Prostate gland (tissue), 2 donors: ENCODE measurements around the gene MPP1. TPM values are rescaled to one million over a fixed set of nuclear protein-coding genes. Genes with fewer than 3 reads are reported as not detected.

ENCODE experiments used
- DNase-seq: peaks from one replicate; pipeline ENCODE4 v3.0.0-alpha.2; 2019; ENCODE audit warnings: low spot score
- H3K27ac ChIP-seq, 2 donors: fragments of 200-600 bp; sonication (generic); 2 replicates each; pipeline ENCODE4 v1.5.1; 2017 to 2019
- H3K27me3 ChIP-seq: fragments of 200-600 bp; sonication (generic); replicated peaks from 2 replicates; pipeline ENCODE4 v1.5.1; 2019; ENCODE audit not compliant: insufficient read depth
- H3K36me3 ChIP-seq, 2 donors: fragments of 200-600 bp; sonication (generic); 1 replicate in 1 of 2; 2 replicates in 1 of 2; pipeline versions ENCODE4 v1.5.1 to v1.8.1; 2017 to 2019
- H3K4me1 ChIP-seq: fragments of 200-600 bp; sonication (generic); replicated peaks from 2 replicates; pipeline ENCODE4 v1.5.1; 2019
- H3K4me3 ChIP-seq, 2 donors: fragments of 200-600 bp; sonication (generic); 2 replicates each; pipeline ENCODE4 v1.5.1; 2017 to 2019
- H3K9me3 ChIP-seq: fragments of 200-600 bp; sonication (generic); 2 replicates; pipeline ENCODE4 v1.5.1; 2017
- POLR2A ChIP-seq: fragments of 450-650 bp; IDR thresholded peaks from one replicate; pipeline ENCODE4 v1.6.1; 2016; ENCODE audit warnings: antibody characterized with exemption, mild to moderate bottlenecking
- POLR2AphosphoS5 ChIP-seq: sonication (generic); formaldehyde crosslinking; IDR thresholded peaks from one replicate; pipeline ENCODE4 v1.6.1; 2017; ENCODE audit warnings: antibody characterized with exemption
- WGBS: methylation state at CpG from one replicate; pipeline ENCODE4 v1.1.5; 2018; 5-methylcytosine and 5-hydroxymethylcytosine counted together
- intact Hi-C: fragments of 100-400 bp; cut with DNase I; formaldehyde crosslinking; loops from one replicate; pipeline ENCODE4 v1.14.2; 2022
- total RNA-seq, 2 donors: library from RNA; depleted of rRNA; stranded (reverse); fragments of >200 nt; gene quantifications; one replicate each; pipeline ENCODE4 v1.1.0, GENCODE V29; 2016
- TF ChIP-seq, protein P1 (sequence below), 4 experiments: fragments of 200-600 bp in 2 of 4; fragments of 450-650 bp in 2 of 4; sonication (generic) in 2 of 4; IDR thresholded peaks; 1 replicate in 3 of 4; 2 replicates in 1 of 4; pipeline ENCODE4 v1.5.1; 2016 to 2019; ENCODE audit warnings: antibody characterized with exemption in 4 of 4, mild to moderate bottlenecking in 2 of 4, moderate library complexity in 2 of 4

MPP1 gene
- total RNA-seq, 2 donors from 2014 or later: 38.2 to 43.6 TPM

DNA sequence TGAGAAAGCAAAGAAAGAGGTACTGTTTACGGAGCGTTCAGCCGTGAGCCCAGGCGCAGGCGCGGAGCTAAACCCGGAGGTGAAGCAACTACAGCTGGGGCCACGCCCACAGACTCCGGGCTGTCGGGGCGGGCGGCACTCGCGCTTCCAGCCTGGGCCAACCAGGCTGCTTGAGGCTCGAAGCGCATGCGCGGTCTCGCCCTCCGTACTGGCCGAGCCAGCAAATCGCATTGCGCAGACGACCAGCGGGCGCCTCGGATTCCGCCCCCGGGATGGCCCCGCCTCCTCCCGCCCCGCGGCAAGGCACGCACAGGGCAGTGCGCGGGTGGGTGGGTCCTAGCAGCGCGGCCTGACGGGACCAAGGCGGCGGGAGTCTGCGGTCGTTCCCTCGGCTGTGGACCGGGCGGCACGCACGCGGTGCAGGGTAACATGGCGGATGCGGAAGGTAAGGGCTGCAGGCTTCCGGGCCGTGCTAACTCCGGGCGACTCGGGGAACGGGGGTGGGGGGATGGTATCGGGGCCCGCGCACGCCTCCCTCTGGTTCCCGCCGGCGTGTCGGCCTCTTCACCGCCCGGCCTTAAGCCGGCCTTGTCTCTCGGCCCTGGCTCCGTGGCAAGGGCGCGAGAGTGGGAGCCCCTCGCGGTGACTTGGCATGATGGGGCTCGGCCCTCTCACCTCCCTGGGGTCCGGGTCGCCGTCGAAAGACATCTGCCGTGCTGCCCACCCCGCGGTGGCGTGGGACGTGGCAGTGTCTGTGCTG lies 42.6 kb downstream of the MPP1 start, which contains the start of gene DKC1:
TSS of gene DKC1 (plus strand) at position 328 of the 760 bp plus-strand sequence. CDS start at position 430, 102 bp downstream.
- Histone ChIP-seq H3K36me3 (no peaks in the 10 kb centered on the region), H3K27me3 (no peaks in the 10 kb centered on the region), H3K4me3 (peak within 1 kb of the TSS; percentile 49 to 53), H3K4me1 (no peaks in the 10 kb centered on the region), H3K27ac (peak within 1 kb of the TSS; percentile 69 to 71), H3K9me3 (no peaks in the 10 kb centered on the region)
- WGBS: 0% methylated on average over 30 of the region's 84 CpGs
- intact Hi-C loops: no loop called here
- TF ChIP-seq POLR2A (no peak), POLR2AphosphoS5 (peak; percentile 83)
- TF ChIP-seq, protein P1, sequence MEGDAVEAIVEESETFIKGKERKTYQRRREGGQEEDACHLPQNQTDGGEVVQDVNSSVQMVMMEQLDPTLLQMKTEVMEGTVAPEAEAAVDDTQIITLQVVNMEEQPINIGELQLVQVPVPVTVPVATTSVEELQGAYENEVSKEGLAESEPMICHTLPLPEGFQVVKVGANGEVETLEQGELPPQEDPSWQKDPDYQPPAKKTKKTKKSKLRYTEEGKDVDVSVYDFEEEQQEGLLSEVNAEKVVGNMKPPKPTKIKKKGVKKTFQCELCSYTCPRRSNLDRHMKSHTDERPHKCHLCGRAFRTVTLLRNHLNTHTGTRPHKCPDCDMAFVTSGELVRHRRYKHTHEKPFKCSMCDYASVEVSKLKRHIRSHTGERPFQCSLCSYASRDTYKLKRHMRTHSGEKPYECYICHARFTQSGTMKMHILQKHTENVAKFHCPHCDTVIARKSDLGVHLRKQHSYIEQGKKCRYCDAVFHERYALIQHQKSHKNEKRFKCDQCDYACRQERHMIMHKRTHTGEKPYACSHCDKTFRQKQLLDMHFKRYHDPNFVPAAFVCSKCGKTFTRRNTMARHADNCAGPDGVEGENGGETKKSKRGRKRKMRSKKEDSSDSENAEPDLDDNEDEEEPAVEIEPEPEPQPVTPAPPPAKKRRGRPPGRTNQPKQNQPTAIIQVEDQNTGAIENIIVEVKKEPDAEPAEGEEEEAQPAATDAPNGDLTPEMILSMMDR (IDR thresholded peaks at IDR 0.05): no peak
- DNase-seq: peak; percentile 90

DNA sequence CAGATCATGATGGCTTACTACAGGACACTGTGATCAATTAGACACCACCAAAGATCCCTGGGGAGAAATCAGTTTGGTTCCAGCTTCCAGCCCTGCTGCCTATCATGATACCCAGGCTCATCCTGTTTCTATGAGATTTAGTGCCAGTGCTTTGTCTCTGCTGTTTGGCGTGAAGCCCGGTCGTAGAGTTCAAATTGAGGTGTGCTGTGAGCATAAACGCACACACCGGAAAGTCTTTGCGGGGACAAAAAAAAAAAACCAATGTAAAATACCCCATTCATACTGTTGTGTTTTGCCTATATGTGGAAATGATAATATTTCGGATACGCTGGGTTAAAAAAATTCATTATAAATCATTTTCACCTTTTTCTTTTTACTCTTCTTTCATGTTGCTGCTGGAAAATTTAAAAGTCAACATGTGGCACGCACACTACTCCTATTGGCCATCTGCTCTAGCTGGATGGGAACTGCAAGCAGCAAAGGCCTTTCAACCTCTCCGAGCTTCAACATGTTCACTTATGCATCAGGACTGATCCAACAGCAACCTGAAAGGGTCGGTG lies 43.2 kb downstream of the MPP1 start:
- no peaks in the 10 kb centered on the region for H3K27me3 ChIP-seq
- intact Hi-C loops: no loop called here
- TF ChIP-seq, protein P1 (IDR thresholded peaks at IDR 0.05): peak in 1 of 4 experiments; percentile 4
- TF ChIP-seq POLR2A (no peak), POLR2AphosphoS5 (no peak)
- H3K4me1 ChIP-seq: no peaks in the 10 kb centered on the region
- no peaks in the 10 kb centered on the region for H3K9me3 ChIP-seq
- H3K4me3 ChIP-seq: peak overlapping the region; percentile 49 to 53
- WGBS: 4% methylated on average over 11 of the region's 11 CpGs
- no peaks in the 10 kb centered on the region for H3K36me3 ChIP-seq
- peak; percentile 19 for DNase-seq
- peak overlapping the region; percentile 64 to 69 for H3K27ac ChIP-seq

DNA sequence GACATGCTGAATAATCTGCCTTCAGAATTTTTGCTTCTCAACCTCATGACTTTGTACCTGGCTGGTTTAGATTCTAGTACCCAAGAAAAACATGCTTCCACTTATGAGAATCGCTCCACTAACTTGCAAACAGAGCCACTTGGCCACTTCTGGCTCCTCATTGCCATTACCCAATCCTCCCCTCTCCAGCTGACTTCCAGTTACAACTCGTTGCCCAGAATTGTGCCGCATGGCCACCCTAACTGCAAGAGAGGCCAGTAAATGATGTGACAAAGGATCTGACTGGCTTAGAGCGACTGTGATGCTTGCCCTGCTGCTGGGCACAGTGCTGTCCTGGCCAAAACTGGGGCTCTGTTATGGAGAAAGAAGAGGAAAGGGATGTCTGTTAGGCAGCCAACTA lies 46.6 kb downstream of the MPP1 start:
- intact Hi-C loops: no loop called here
- DNase-seq: no peak
- Histone ChIP-seq H3K27ac (no peak overlapping the region), H3K9me3 (no peaks in the 10 kb centered on the region), H3K4me3 (no peak overlapping the region), H3K36me3 (no peaks in the 10 kb centered on the region), H3K27me3 (no peaks in the 10 kb centered on the region), H3K4me1 (no peaks in the 10 kb centered on the region)
- TF ChIP-seq, protein P1 (IDR thresholded peaks at IDR 0.05): no peak
- TF ChIP-seq POLR2AphosphoS5: no peak
- no peak for TF ChIP-seq POLR2A
- WGBS: 89% methylated on average over 4 of the region's 4 CpGs

DNA sequence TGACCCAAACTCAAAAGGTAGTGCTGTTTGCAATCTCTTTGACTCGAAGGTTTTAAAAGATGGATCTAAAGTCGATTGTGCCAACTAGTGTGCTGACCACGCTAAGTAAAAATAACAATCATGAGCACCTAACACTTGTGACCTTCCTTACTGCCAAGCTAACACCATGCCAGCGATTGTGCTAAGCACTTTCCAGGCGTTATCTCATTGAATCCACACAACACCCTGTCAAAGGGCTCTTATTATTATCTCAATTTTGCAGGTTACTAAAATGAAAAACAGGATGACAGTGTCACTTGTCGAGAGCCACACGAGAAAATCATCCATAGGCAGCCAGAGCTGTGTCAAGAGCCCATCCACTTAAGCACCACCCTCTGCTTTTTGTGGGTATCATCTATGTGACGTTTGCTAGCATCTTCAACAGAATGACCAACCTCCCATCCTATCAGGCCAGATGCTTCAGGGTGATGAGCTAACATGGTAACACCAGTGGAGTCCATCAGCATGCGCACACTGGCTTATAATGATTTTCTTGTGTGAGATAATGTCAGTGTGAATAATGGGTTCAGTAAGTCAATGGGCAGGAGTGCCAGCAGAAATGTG lies 53.5 kb downstream of the MPP1 start:
- intact Hi-C loops: no loop called here
- no peaks in the 10 kb centered on the region for H3K27me3 ChIP-seq
- TF ChIP-seq POLR2AphosphoS5: no peak
- no peaks in the 10 kb centered on the region for H3K4me1 ChIP-seq
- no peaks in the 10 kb centered on the region for H3K9me3 ChIP-seq
- no peak overlapping the region for H3K27ac ChIP-seq
- no peak for DNase-seq
- H3K36me3 ChIP-seq: no peaks in the 10 kb centered on the region
- H3K4me3 ChIP-seq: no peak overlapping the region
- WGBS: 90% methylated on average over 9 of the region's 9 CpGs

DNA sequence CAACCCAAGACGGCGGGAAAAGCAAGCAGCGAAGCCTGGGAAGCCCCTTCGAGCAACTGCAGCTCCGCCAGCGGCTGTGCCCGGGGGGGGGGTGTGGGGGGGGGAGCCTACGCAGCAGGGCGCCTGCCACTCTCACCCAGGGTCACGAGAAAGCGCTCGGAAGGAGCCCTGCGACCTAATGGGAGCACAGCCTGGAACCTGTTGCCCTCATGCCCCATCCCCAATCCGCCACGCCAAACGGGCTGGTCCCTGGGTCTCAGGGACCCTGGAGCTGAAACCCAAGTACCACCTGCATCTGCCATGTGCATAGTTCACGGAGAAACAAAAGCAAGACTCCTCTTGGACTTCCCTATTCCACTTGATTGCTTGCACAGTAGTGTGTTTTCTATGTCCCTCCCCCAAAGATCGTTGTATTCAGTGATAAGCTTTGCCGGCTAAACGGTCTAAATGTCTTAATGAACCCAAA lies 54.0 kb downstream of the MPP1 start:
- H3K27me3 ChIP-seq: no peaks in the 10 kb centered on the region
- no peak overlapping the region for H3K27ac ChIP-seq
- H3K4me3 ChIP-seq: peak overlapping the region; percentile 27 to 32
- H3K36me3 ChIP-seq: no peaks in the 10 kb centered on the region
- TF ChIP-seq, protein P1 (IDR thresholded peaks at IDR 0.05): no peak
- TF ChIP-seq POLR2AphosphoS5 (no peak), POLR2A (no peak)
- DNase-seq: no peak
- WGBS: 29% methylated on average over 12 of the region's 20 CpGs
- intact Hi-C loops: no loop called here
- H3K9me3 ChIP-seq: no peaks in the 10 kb centered on the region
- no peaks in the 10 kb centered on the region for H3K4me1 ChIP-seq
